Measurements from ENCODE around the gene PTER.

Gene PTER

DNA sequence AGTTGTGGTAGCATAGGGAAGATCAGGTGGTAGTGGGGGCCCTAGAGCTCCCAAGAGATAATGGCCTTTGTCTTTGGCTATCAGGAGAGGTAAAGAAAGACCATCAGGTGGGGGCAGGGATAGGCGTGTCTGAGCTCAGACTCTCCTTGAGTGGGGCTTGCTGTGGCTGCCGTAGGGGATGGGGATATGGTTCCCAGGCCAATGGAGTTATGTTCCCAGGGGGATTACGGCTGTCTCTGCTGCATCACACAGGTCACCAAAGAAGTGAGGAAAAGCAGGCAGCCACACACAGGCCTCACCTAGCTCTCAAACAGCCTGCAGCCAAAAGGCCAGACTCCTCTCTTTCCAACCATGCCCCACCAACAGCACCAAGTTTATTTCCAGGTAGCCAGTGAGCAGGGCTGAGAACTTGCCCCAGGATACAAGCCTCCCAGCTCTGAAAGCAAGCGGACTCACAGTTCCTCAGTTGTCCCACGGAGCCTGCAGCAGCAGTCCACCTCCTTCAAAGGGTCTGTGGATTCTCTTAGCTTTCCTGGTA lies 122.5 kb downstream of the PTER start:
- H3K79me2 ChIP-seq (ENCODE audit: low read length), result no peaks in the 10 kb centered on the region
- no peak overlapping the region for H3K4me2 ChIP-seq (ENCODE audit: low read depth, low read length)
- TF ChIP-seq EZH2phosphoT487 (IDR thresholded peaks at IDR 0.05; ENCODE audit: low read length) (no peak), EZH2 (optimal IDR thresholded peaks at IDR 0.05; ENCODE audit: low read depth, low read length) (no peak)
- TF ChIP-seq, protein P1, sequence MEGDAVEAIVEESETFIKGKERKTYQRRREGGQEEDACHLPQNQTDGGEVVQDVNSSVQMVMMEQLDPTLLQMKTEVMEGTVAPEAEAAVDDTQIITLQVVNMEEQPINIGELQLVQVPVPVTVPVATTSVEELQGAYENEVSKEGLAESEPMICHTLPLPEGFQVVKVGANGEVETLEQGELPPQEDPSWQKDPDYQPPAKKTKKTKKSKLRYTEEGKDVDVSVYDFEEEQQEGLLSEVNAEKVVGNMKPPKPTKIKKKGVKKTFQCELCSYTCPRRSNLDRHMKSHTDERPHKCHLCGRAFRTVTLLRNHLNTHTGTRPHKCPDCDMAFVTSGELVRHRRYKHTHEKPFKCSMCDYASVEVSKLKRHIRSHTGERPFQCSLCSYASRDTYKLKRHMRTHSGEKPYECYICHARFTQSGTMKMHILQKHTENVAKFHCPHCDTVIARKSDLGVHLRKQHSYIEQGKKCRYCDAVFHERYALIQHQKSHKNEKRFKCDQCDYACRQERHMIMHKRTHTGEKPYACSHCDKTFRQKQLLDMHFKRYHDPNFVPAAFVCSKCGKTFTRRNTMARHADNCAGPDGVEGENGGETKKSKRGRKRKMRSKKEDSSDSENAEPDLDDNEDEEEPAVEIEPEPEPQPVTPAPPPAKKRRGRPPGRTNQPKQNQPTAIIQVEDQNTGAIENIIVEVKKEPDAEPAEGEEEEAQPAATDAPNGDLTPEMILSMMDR (IDR thresholded peaks at IDR 0.05; ENCODE audit: low read length), result no peak
- H3K27me3 ChIP-seq (replicated peaks; ENCODE audit: insufficient read depth, low read length), result no peaks in the 10 kb centered on the region
- H3K27ac ChIP-seq (ENCODE audit: low read length), result no peak overlapping the region
- H3K4me1 ChIP-seq (ENCODE audit: low read length), result no peaks in the 10 kb centered on the region
- no peaks in the 10 kb centered on the region for H3K9me3 ChIP-seq (replicated peaks; ENCODE audit: insufficient read depth, low read length)
- no peak for DNase-seq
- no peaks in the 10 kb centered on the region for H4K20me1 ChIP-seq (ENCODE audit: insufficient read depth, low read length)
- no peak overlapping the region for H3K9ac ChIP-seq (ENCODE audit: low read length)
- H2AFZ ChIP-seq (ENCODE audit: low read length), result no peak overlapping the region
- H3K9me2 ChIP-seq (replicated peaks; ENCODE audit: insufficient read depth, low read length), result no peaks in the 10 kb centered on the region
- H3K4me3 ChIP-seq (ENCODE audit: low read length), result no peak overlapping the region
- H3K36me3 ChIP-seq (replicated peaks; ENCODE audit: insufficient read depth, low read length), result no peaks in the 10 kb centered on the region
- H3F3A ChIP-seq (ENCODE audit: insufficient read depth, low read length), result no peaks in the 10 kb centered on the region

DNA sequence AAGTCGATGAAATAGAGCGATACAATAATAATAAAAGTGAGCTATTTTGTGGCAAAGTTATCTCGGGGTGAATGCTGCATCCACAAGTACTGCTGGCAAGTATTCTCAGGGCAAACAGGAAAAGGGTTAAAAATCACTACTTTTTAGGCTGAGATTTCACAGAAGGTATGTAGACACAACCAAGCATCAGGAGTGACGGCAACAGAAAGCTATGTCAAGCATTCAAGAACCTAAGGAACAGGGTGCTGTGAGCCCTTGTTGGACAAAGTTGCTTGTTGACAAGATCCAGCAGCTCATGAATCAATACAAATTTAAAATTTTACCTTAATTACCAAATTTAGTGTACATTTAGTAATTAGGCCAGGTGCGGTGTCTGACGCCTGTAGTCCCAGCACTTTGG lies 126.1 kb downstream of the PTER start:
- Histone ChIP-seq H3K4me3 (ENCODE audit: low read length) (no peak overlapping the region), H3K4me2 (ENCODE audit: low read depth, low read length) (no peak overlapping the region), H3K27me3 (replicated peaks; ENCODE audit: insufficient read depth, low read length) (no peaks in the 10 kb centered on the region), H3K4me1 (ENCODE audit: low read length) (peaks cover 8% of the 10 kb centered on the region; the same call in 1 of the 2 replicates), H3K79me2 (ENCODE audit: low read length) (no peaks in the 10 kb centered on the region), H3K36me3 (replicated peaks; ENCODE audit: insufficient read depth, low read length) (no peaks in the 10 kb centered on the region), H2AFZ (ENCODE audit: low read length) (no peak overlapping the region), H4K20me1 (ENCODE audit: insufficient read depth, low read length) (no peaks in the 10 kb centered on the region), H3K9me2 (replicated peaks; ENCODE audit: insufficient read depth, low read length) (no peaks in the 10 kb centered on the region), H3K9me3 (replicated peaks; ENCODE audit: insufficient read depth, low read length) (no peaks in the 10 kb centered on the region), H3K27ac (ENCODE audit: low read length) (no peak overlapping the region), H3F3A (ENCODE audit: insufficient read depth, low read length) (no peaks in the 10 kb centered on the region), H3K9ac (ENCODE audit: low read length) (no peak overlapping the region)
- TF ChIP-seq EZH2phosphoT487 (IDR thresholded peaks at IDR 0.05; ENCODE audit: low read length), result no peak
- TF ChIP-seq EZH2 (optimal IDR thresholded peaks at IDR 0.05; ENCODE audit: low read depth, low read length), result no peak
- TF ChIP-seq, protein P1 (IDR thresholded peaks at IDR 0.05; ENCODE audit: low read length), result no peak
- no peak for DNase-seq
